K562 (cell line): ENCODE measurements around the gene MFSD12. TPM values are rescaled to one million over a fixed set of nuclear protein-coding genes. Genes with fewer than 3 reads are reported as not detected.

Experiments used
- ARID3B ChIP-seq: fragments of 250-450 bp; sonication (Bioruptor Pico); IDR thresholded peaks from 2 replicates; pipeline ENCODE4 v1.4.0; 2020; ENCODE audit warnings: borderline replicate concordance
- ARNT ChIP-seq, 2 experiments: fragments of 450-650 bp; IDR thresholded peaks; 2 replicates each; pipeline ENCODE4 v1.6.1; 2016; ENCODE audit warnings: mild to moderate bottlenecking in 1 of 2
- ATF4 ChIP-seq: fragments of 450-650 bp; formaldehyde crosslinking; IDR thresholded peaks from 2 replicates; pipeline ENCODE4 v1.4.0; 2022; ENCODE audit warnings: mild to moderate bottlenecking, moderate library complexity
- BDP1 ChIP-seq: IDR thresholded peaks from 3 replicates; pipeline ENCODE4 v1.6.1; 2011; ENCODE audit not compliant: insufficient read length, insufficient read depth
- CAMTA2 ChIP-seq: fragments of 250-450 bp; sonication (Bioruptor Pico); conservative IDR thresholded peaks from 2 replicates; pipeline ENCODE4 v1.5.1; 2022
- CBFA2T3 ChIP-seq: fragments of 450-650 bp; IDR thresholded peaks from 2 replicates; pipeline ENCODE4 v1.6.1; 2017
- CBX1 ChIP-seq: sonication (generic); IDR thresholded peaks from 2 replicates; pipeline ENCODE4 v1.6.1; 2016; ENCODE audit warnings: antibody characterized with exemption, low read depth, mild to moderate bottlenecking
- CREB5 ChIP-seq: fragments of 250-450 bp; sonication (Bioruptor Pico); IDR thresholded peaks from 2 replicates; pipeline ENCODE4 v1.5.0; 2020; ENCODE audit warnings: mild to moderate bottlenecking
- JUNB ChIP-seq: fragments of 450-650 bp; formaldehyde crosslinking; conservative IDR thresholded peaks from 2 replicates; pipeline ENCODE4 v1.4.0; 2020; ENCODE audit warnings: mild to moderate bottlenecking
- PHF8 ChIP-seq: fragments of 200-600 bp; sonication (generic); IDR thresholded peaks from 2 replicates; pipeline ENCODE4 v1.6.1; 2012; ENCODE audit warnings: mixed run types, mild to moderate bottlenecking, inconsistent platforms, low read length, moderate library complexity, borderline replicate concordance
- POLR3G ChIP-seq: IDR thresholded peaks from 2 replicates; pipeline ENCODE4 v1.6.1; 2011; ENCODE audit not compliant: insufficient read length, insufficient replicate concordance; ENCODE audit errors: extremely low read depth
- SAFB2 ChIP-seq: fragments of 200-400 bp; formaldehyde crosslinking; IDR thresholded peaks from 2 replicates; pipeline ENCODE4 v1.6.1; 2018; ENCODE audit warnings: borderline replicate concordance, low read length, low read depth, moderate library complexity; ENCODE audit not compliant: severe bottlenecking
- SIN3B ChIP-seq: fragments of 450-650 bp; IDR thresholded peaks from 2 replicates; pipeline ENCODE4 v1.6.1; 2017; ENCODE audit warnings: low read depth, mild to moderate bottlenecking, moderate library complexity
- SUPT5H ChIP-seq: fragments of 450-650 bp; IDR thresholded peaks from 2 replicates; pipeline ENCODE4 v1.6.1; 2016
- TEAD4 ChIP-seq, 2 experiments: sonication (generic) in 1 of 2; formaldehyde crosslinking in 1 of 2; IDR thresholded peaks; 2 replicates each; pipeline versions ENCODE4 v1.6.1 to v1.8.0; 2012 to 2022; ENCODE audit warnings: borderline replicate concordance in 1 of 2, inconsistent platforms in 1 of 2, low read length in 1 of 2, mild to moderate bottlenecking in 1 of 2, missing genetic modification reagents in 1 of 2
- TFAM ChIP-seq: fragments of 250-450 bp; sonication (Bioruptor Pico); conservative IDR thresholded peaks from 2 replicates; pipeline ENCODE4 v1.5.0; 2021; ENCODE audit warnings: mild to moderate bottlenecking, moderate library complexity
- ZKSCAN8 ChIP-seq: fragments of 200-800 bp; sonication (Bioruptor generic); IDR thresholded peaks from 2 replicates; pipeline ENCODE4 v1.6.1; 2016; ENCODE audit warnings: missing genetic modification characterization, missing compliant biosample characterization
- ZNF324 ChIP-seq: fragments of 250-450 bp; sonication (Bioruptor Pico); IDR thresholded peaks from 2 replicates; pipeline ENCODE4 v1.4.0; 2020; ENCODE audit warnings: mild to moderate bottlenecking
- ZNF395 ChIP-seq: fragments of 200-800 bp; sonication (Bioruptor generic); IDR thresholded peaks from 2 replicates; pipeline ENCODE4 v1.6.1; 2017; ENCODE audit warnings: missing genetic modification characterization, missing compliant biosample characterization
- ZNF449 ChIP-seq: fragments of 250-450 bp; sonication (Bioruptor Pico); IDR thresholded peaks from 2 replicates; pipeline ENCODE4 v1.8.0; 2022; ENCODE audit warnings: moderate library complexity, mild to moderate bottlenecking, inconsistent platforms
- ZNF507 ChIP-seq: conservative IDR thresholded peaks from 2 replicates; pipeline ENCODE4 v1.6.1; 2017; ENCODE audit warnings: missing genetic modification characterization, missing compliant biosample characterization
- ZNF551 ChIP-seq: fragments of 250-450 bp; sonication (Bioruptor Pico); IDR thresholded peaks from 2 replicates; pipeline ENCODE4 v1.5.0; 2021; ENCODE audit warnings: mild to moderate bottlenecking, moderate library complexity
- polyA plus RNA-seq, 8 experiments: library from polyadenylated mRNA; depleted of rRNA in 4 of 8; stranded (reverse) in 5 of 8; unstranded in 3 of 8; fragments of >200 nt; fragmentation: Nextera tagmentation in 2 of 8; fragmentation: Illumina TruSeq in 1 of 8; extraction: Ambion mirVana in 2 of 8; extraction: Trizol in 1 of 8; gene quantifications; 2 replicates each; pipeline versions ENCODE4 v1.2.1 to v1.2.3, GENCODE V29; 2011 to 2014; ENCODE audit warnings: inconsistent platforms in 1 of 8, missing spikeins in 1 of 8
- total RNA-seq, 7 experiments: library from RNA; depleted of rRNA in 6 of 7; stranded (reverse); fragments of >200 nt in 6 of 7; fragmentation: Illumina TruSeq in 2 of 7; extraction: Trizol in 2 of 7; gene quantifications; 2 replicates each; pipeline versions ENCODE4 v1.2.1 to v1.2.3, GENCODE V29; 2011 to 2021; ENCODE audit warnings: low replicate concordance in 1 of 7

Gene MFSD12
- total and polyA plus RNA-seq, 9 of the 15 experiments (the other 6 are each of a cell fraction or from before 2014, with no cell fraction given) = 0.69 to 112 (median 31.8) TPM

GRCh38 chr19:3500429-3501101 is 56.8 kb downstream of the MFSD12 start, which contains the start of gene DOHH (continued):
- TF ChIP-seq ZNF449 (CRISPR knock-in tag) (no peak), ZNF324 (CRISPR knock-in tag) (no peak), POLR3G (no peak), BDP1 (no peak), PHF8 (peak; percentile 91; the same call in 1 of the 2 replicates), ZNF507 (tag) (no peak), JUNB (CRISPR knock-in tag) (no peak), ARID3B (CRISPR knock-in tag) (no peak), CBFA2T3 (peak; percentile 43), SAFB2 (no peak), CAMTA2 (CRISPR knock-in tag) (no peak), ATF4 (no peak), ZNF551 (no peak), TEAD4 (IDR thresholded peaks at IDR 0.05; ENCODE audit: low read length) (peak; percentile 61), TEAD4 (CRISPR knock-in tag; IDR thresholded peaks at IDR 0.05; ENCODE audit: borderline replicate concordance) (no peak), TFAM (CRISPR knock-in tag) (no peak), ZKSCAN8 (no peak), SUPT5H (peak; percentile 85), ZNF395 (CRISPR knock-in tag) (no peak; the same call in 1 of the 2 replicates), ARNT (IDR thresholded peaks at IDR 0.05) (no peak), CREB5 (CRISPR knock-in tag) (no peak), CBX1 (no peak), SIN3B (peak; percentile 98)
